ENCODE measurements around the gene L3MBTL4.

Gene L3MBTL4

GRCh38 chr18:5987249-5987648 is 427.5 kb downstream of the L3MBTL4 start:
- DNase-seq (ENCODE audit: low read depth in 2 of 2), result no peak

- DNase-seq (ENCODE audit: low read depth in 2 of 2), result no peak
Measured at GRCh38 chr18:5986257-5986931, 428.3 kb downstream of the L3MBTL4 start.

- DNase-seq (ENCODE audit: low read depth in 2 of 2), result no peak
Measured at GRCh38 chr18:5984245-5984644, 430.5 kb downstream of the L3MBTL4 start.

- DNase-seq (ENCODE audit: low read depth in 2 of 2), result no peak
Measured at GRCh38 chr18:5983488-5983887, 431.2 kb downstream of the L3MBTL4 start.

- DNase-seq (ENCODE audit: low read depth in 2 of 2), result no peak
Measured at GRCh38 chr18:5982332-5982731, 432.4 kb downstream of the L3MBTL4 start.

- no peak for DNase-seq (ENCODE audit: low read depth in 2 of 2)
Measured at GRCh38 chr18:5980721-5981120, 434.0 kb downstream of the L3MBTL4 start.

GRCh38 chr18:5979971-5980457 is 434.7 kb downstream of the L3MBTL4 start:
- no peak for DNase-seq (ENCODE audit: low read depth in 2 of 2)

GRCh38 chr18:5979176-5979888 is 435.4 kb downstream of the L3MBTL4 start:
- no peak for DNase-seq (ENCODE audit: low read depth in 2 of 2)

- no peak for DNase-seq (ENCODE audit: low read depth in 2 of 2)
Measured at GRCh38 chr18:5977022-5977421, 437.7 kb downstream of the L3MBTL4 start.

GRCh38 chr18:5975111-5976002 is 439.4 kb downstream of the L3MBTL4 start:
- no peak for DNase-seq (ENCODE audit: low read depth in 2 of 2)

- no peak for DNase-seq (ENCODE audit: low read depth in 2 of 2)
Measured at GRCh38 chr18:5974696-5975095, 440.0 kb downstream of the L3MBTL4 start.

- no peak for DNase-seq (ENCODE audit: low read depth in 2 of 2)
Measured at GRCh38 chr18:5973099-5973498, 441.6 kb downstream of the L3MBTL4 start.

- DNase-seq (ENCODE audit: low read depth in 2 of 2), result no peak
Measured at GRCh38 chr18:5972298-5972697, 442.4 kb downstream of the L3MBTL4 start.

- DNase-seq (ENCODE audit: low read depth in 2 of 2), result no peak
Measured at GRCh38 chr18:5969989-5970403, 444.7 kb downstream of the L3MBTL4 start.

GRCh38 chr18:5969355-5969988 is 445.2 kb downstream of the L3MBTL4 start:
- DNase-seq (ENCODE audit: low read depth in 2 of 2), result no peak

- DNase-seq (ENCODE audit: low read depth in 2 of 2), result no peak
Measured at GRCh38 chr18:5967666-5968065, 447.0 kb downstream of the L3MBTL4 start.

GRCh38 chr18:5967007-5967406 is 447.7 kb downstream of the L3MBTL4 start:
- DNase-seq (ENCODE audit: low read depth in 2 of 2), result no peak

- DNase-seq (ENCODE audit: low read depth in 2 of 2), result no peak
Measured at GRCh38 chr18:5966514-5966913, 448.2 kb downstream of the L3MBTL4 start.

GRCh38 chr18:5964996-5965395 is 449.7 kb downstream of the L3MBTL4 start:
- no peak for DNase-seq (ENCODE audit: low read depth in 2 of 2)

GRCh38 chr18:5964596-5964995 is 450.1 kb downstream of the L3MBTL4 start:
- DNase-seq (ENCODE audit: low read depth in 2 of 2), result no peak

GRCh38 chr18:5964108-5964507 is 450.6 kb downstream of the L3MBTL4 start:
- no peak for DNase-seq (ENCODE audit: low read depth in 2 of 2)

GRCh38 chr18:5963267-5963666 is 451.4 kb downstream of the L3MBTL4 start:
- DNase-seq (ENCODE audit: low read depth in 2 of 2), result no peak

Measured in stimulated activated CD8-positive, alpha-beta memory T cell treated with anti-CD3 and anti-CD28 coated beads, Interleukin-2, amount 100 ng/mL, for 48 hours (primary cell).